ENCODE data around the gene MGAT2. TPM values are rescaled to one million over a fixed set of nuclear protein-coding genes. Genes with fewer than 3 reads are reported as not detected.

MGAT2 gene
- total RNA-seq, 4 donors from 2014 or later = 7.2 to 11.5 (median 9.6) TPM

DNA sequence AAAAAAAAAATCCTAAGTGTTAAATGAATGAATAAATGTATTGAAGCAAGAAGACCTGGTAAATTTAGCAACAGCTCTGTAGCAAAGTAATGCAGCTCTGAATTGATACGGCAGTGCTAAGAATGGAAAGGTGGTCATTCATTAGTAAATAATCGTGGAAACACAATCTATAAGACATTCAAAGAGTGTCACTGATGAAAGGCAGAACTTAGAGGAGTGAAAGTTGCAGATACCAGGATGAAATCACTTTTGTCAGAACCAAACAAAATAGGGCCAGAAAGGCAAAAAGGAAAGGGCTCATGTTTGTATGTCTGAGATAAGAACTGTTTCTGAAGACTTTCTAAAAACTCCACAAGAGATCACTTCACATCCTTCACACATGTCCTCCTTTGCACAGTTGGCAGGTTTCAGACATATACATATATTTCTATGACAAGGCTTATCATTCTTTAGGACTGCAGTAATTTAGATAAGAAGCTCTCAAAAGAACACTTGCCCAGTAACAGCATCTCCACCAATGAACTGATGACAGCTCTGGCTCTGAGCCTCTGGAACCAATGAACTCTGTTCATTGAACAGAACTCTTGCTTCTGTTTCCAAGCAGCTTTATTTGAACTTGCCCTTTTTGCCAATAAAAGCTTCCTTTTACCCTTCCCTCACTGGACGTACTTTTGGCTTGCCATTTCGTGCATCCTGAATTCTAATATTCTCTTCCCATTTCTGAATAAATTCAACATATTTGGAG lies 26.1 kb upstream of the MGAT2 start:
- no peak overlapping the region for H3K4me3 ChIP-seq
- H3K27me3 ChIP-seq = no peaks in the 10 kb centered on the region
- intact Hi-C loops (cut with DNase I; ENCODE audit: low total_unique reads) = no loop called here
- ATAC-seq (no peak), DNase-seq (no peak)
- peaks cover 9% of the 10 kb centered on the region in 2 donors for H3K4me1 ChIP-seq
- H3K27ac ChIP-seq = no peak overlapping the region
- in situ Hi-C loops (cut with MboI; ENCODE audit: low sequenced_read_pairs in 4 of 4) = no loop called here
- TF ChIP-seq CTCF (IDR thresholded peaks at IDR 0.05 in 4 of 5, conservative IDR thresholded peaks at IDR 0.05 in 1 of 5) = no peak
- no peak for TF ChIP-seq POLR2A (IDR thresholded peaks at IDR 0.05)
- no peaks in the 10 kb centered on the region for H3K36me3 ChIP-seq
- no peaks in the 10 kb centered on the region for H3K9me3 ChIP-seq

DNA sequence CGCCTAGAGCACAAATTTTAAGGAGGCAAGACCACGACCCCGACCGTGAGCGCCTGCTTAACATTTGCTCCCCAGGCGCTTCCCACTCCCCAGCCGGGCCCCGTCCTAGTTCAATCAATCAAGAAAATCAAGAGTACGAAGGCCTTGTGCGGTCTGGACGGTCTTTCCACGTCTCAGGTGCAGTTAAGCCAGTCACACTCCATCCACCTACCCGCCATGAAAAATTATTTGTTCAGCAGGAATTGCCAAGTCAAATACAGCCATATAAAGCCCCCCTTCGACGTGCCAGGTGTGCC lies 22.5 kb upstream of the MGAT2 start:
- H3K27me3 ChIP-seq = no peaks in the 10 kb centered on the region
- intact Hi-C loops (cut with DNase I; ENCODE audit: low total_unique reads) (loop anchor here (1.0 kb wide), 2 partner anchors 11 to 22 kb away; partner anchors contain the start of genes MGAT2 and RPL36AL), in situ Hi-C loops (cut with MboI; ENCODE audit: low sequenced_read_pairs in 4 of 4) (no loop called here)
- H3K9me3 ChIP-seq = no peaks in the 10 kb centered on the region
- H3K4me3 ChIP-seq = peak overlapping the region; percentile 81 to 92 (median 84)
- H3K4me1 ChIP-seq = peaks cover 9% of the 10 kb centered on the region in 2 donors
- no peaks in the 10 kb centered on the region for H3K36me3 ChIP-seq
- DNase-seq (no peak), ATAC-seq (peak; percentile 17 to 19)
- no peak for TF ChIP-seq POLR2A (IDR thresholded peaks at IDR 0.05)
- no peak for TF ChIP-seq CTCF (IDR thresholded peaks at IDR 0.05 in 4 of 5, conservative IDR thresholded peaks at IDR 0.05 in 1 of 5)
- H3K27ac ChIP-seq = peak overlapping the region; percentile 92 to 95 (median 92)

GRCh38 chr14:49598485-49599300 lies 21.9 kb upstream of the MGAT2 start, which contains the start of gene LRR1:
LRR1 (plus strand) TSS chr14:49598940; CDS start chr14:49599021, 81 bp downstream.
- Histone ChIP-seq H3K27ac (peak within 1 kb of the TSS; percentile 92 to 95 (median 92)), H3K36me3 (no peaks in the 10 kb centered on the region), H3K9me3 (no peaks in the 10 kb centered on the region), H3K4me1 (peaks cover 9% of the 10 kb centered on the region in 2 donors), H3K27me3 (no peaks in the 10 kb centered on the region), H3K4me3 (peak within 1 kb of the TSS; percentile 81 to 92 (median 84))
- peak; percentile 62 to 71 for DNase-seq
- intact Hi-C loops (cut with DNase I; ENCODE audit: low total_unique reads) = loop anchor here (1.0 kb wide), 2 partner anchors 11 to 22 kb away; partner anchors contain the start of genes MGAT2 and RPL36AL
- in situ Hi-C loops (cut with MboI; ENCODE audit: low sequenced_read_pairs in 4 of 4) = no loop called here
- peak; percentile 23 to 24 for TF ChIP-seq POLR2A (IDR thresholded peaks at IDR 0.05)
- TF ChIP-seq CTCF (IDR thresholded peaks at IDR 0.05 in 4 of 5, conservative IDR thresholded peaks at IDR 0.05 in 1 of 5) = peak in 1 of 5 experiments; percentile 8
- peak; percentile 90 to 94 for ATAC-seq

GRCh38 chr14:49607583-49607982 lies 13.0 kb upstream of the MGAT2 start:
- Histone ChIP-seq H3K36me3 (no peaks in the 10 kb centered on the region), H3K4me3 (no peak overlapping the region), H3K27ac (no peak overlapping the region), H3K4me1 (no peaks in the 10 kb centered on the region), H3K27me3 (no peaks in the 10 kb centered on the region), H3K9me3 (no peaks in the 10 kb centered on the region)
- in situ Hi-C loops (cut with MboI; ENCODE audit: low sequenced_read_pairs in 4 of 4) = no loop called here
- TF ChIP-seq CTCF (IDR thresholded peaks at IDR 0.05 in 4 of 5, conservative IDR thresholded peaks at IDR 0.05 in 1 of 5) = no peak
- TF ChIP-seq POLR2A (IDR thresholded peaks at IDR 0.05) = no peak
- DNase-seq (no peak), ATAC-seq (no peak)
- intact Hi-C loops (cut with DNase I; ENCODE audit: low total_unique reads) = no loop called here
